OCI-LY7 (cell line): Measurements from ENCODE around the gene PPP2R3A.
"Not testable (repeated sequence)": the region's sequence is repeated elsewhere in the genome, so short reads cannot be mapped to it uniquely, and the experiment has no call there.

Source experiments
- EZH2phosphoT487 ChIP-seq: fragments of 200-600 bp; sonication (generic); IDR thresholded peaks from 2 replicates; pipeline ENCODE4 v1.6.1; 2018; ENCODE audit warnings: low read depth, borderline replicate concordance, mild to moderate bottlenecking, mixed run types, antibody characterized with exemption, low read length, moderate library complexity, mixed read lengths
- TF ChIP-seq, protein P1 (sequence below): fragments of 200-600 bp; sonication (generic); conservative IDR thresholded peaks from 2 replicates; pipeline ENCODE4 v1.5.1; 2014; ENCODE audit warnings: mild to moderate bottlenecking, antibody characterized with exemption, low read length, moderate library complexity, mixed read lengths

DNA sequence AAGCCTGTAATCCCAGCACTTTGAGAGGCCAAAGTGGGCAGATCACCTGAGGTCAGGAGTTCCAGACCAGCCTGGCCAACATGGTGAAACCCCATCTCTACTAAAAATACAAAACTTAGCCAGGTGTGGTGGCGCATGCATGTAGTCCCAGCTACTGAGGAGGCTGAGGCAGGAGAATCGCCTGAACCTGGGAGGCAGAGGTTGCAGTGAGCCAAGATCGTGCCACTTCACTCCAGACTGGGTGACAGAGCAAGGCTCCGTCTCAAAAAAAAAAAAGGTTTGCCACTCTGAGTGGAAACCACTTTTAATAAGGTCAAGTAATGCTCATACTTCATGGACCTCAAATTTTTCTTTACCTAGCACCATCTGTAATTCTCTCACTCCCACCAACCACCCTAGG is 178.9 kb downstream of the PPP2R3A start:
- TF ChIP-seq, protein P1, sequence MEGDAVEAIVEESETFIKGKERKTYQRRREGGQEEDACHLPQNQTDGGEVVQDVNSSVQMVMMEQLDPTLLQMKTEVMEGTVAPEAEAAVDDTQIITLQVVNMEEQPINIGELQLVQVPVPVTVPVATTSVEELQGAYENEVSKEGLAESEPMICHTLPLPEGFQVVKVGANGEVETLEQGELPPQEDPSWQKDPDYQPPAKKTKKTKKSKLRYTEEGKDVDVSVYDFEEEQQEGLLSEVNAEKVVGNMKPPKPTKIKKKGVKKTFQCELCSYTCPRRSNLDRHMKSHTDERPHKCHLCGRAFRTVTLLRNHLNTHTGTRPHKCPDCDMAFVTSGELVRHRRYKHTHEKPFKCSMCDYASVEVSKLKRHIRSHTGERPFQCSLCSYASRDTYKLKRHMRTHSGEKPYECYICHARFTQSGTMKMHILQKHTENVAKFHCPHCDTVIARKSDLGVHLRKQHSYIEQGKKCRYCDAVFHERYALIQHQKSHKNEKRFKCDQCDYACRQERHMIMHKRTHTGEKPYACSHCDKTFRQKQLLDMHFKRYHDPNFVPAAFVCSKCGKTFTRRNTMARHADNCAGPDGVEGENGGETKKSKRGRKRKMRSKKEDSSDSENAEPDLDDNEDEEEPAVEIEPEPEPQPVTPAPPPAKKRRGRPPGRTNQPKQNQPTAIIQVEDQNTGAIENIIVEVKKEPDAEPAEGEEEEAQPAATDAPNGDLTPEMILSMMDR, result not testable (repeated sequence)
- TF ChIP-seq EZH2phosphoT487, result not testable (repeated sequence)
